ENCODE measurements around the gene ADORA3. TPM values are rescaled to one million over a fixed set of nuclear protein-coding genes. Genes with fewer than 3 reads are reported as not detected.
A peak's percentile ranks its signal among the peaks of the same experiment; 100 is the strongest.

The ADORA3 gene
- total and polyA plus RNA-seq, 8 donors = 0.45 to 11.0 (median 0.82) TPM

GRCh38 chr1:111476214-111476613 is 27.2 kb downstream of the ADORA3 start:
- Histone ChIP-seq H3K4me3 (peak overlapping the region in 1 of 2 donors; percentile 37), H3K27me3 (no peaks in the 10 kb centered on the region), H3K36me3 (peaks cover 0 to 18% of the 10 kb centered on the region in 2 donors), H3K4me1 (peaks cover 0 to 62% of the 10 kb centered on the region in 2 donors), H3K27ac (peak overlapping the region in 1 of 2 donors; percentile 94), H3K9me3 (no peaks in the 10 kb centered on the region)
- TF ChIP-seq CTCF (IDR thresholded peaks at IDR 0.05) = no peak
- no peak for ATAC-seq
- intact Hi-C loops (cut with DNase I) = no loop called here
- no peak for DNase-seq

DNA sequence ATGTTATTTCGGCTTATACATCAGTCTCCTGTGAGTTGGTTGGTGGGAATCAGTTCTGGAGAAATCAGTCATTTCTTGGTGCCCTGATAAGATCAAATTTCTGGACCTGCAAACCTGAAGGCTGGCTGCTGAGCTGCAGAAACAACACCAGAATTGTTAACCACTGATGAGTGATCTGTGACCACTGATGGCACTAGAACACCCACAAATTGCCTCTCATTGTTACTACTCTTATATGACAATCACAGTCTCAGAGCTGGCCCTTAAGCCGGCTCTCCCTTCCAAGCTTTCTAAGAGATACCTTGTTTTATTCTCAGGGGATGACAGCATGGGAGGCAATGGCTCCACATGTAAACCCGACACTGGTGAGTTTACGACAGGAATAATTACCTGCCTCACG is 27.7 kb downstream of the ADORA3 start:
- no peak for TF ChIP-seq CTCF (IDR thresholded peaks at IDR 0.05)
- intact Hi-C loops (cut with DNase I) = no loop called here
- DNase-seq (no peak), ATAC-seq (no peak)
- Histone ChIP-seq H3K4me3 (peak overlapping the region in 1 of 2 donors; percentile 37), H3K27me3 (no peaks in the 10 kb centered on the region), H3K36me3 (peaks cover 0 to 18% of the 10 kb centered on the region in 2 donors), H3K27ac (peak overlapping the region in 1 of 2 donors; percentile 94), H3K9me3 (no peaks in the 10 kb centered on the region), H3K4me1 (peaks cover 0 to 62% of the 10 kb centered on the region in 2 donors)

- Histone ChIP-seq H3K36me3 (peaks cover 0 to 24% of the 10 kb centered on the region in 2 donors), H3K9me3 (no peaks in the 10 kb centered on the region), H3K4me1 (peaks cover 0 to 64% of the 10 kb centered on the region in 2 donors), H3K27me3 (no peaks in the 10 kb centered on the region), H3K4me3 (peak overlapping the region in 1 of 2 donors; percentile 37), H3K27ac (peak overlapping the region; percentile 53 to 94)
- DNase-seq = no peak
- intact Hi-C loops (cut with DNase I) = no loop called here
- ATAC-seq = no peak
- TF ChIP-seq CTCF (IDR thresholded peaks at IDR 0.05) = no peak
Measured at GRCh38 chr1:111474521-111474920, 28.9 kb downstream of the ADORA3 start.

GRCh38 chr1:111474106-111474505 is 29.3 kb downstream of the ADORA3 start:
- Histone ChIP-seq H3K36me3 (peaks cover 0 to 24% of the 10 kb centered on the region in 2 donors), H3K27ac (peak overlapping the region; percentile 53 to 94), H3K4me1 (peaks cover 0 to 64% of the 10 kb centered on the region in 2 donors), H3K27me3 (no peaks in the 10 kb centered on the region), H3K9me3 (no peaks in the 10 kb centered on the region), H3K4me3 (peak overlapping the region in 1 of 2 donors; percentile 37)
- intact Hi-C loops (cut with DNase I) = no loop called here
- TF ChIP-seq CTCF (IDR thresholded peaks at IDR 0.05) = no peak
- no peak for DNase-seq
- ATAC-seq = no peak

DNA sequence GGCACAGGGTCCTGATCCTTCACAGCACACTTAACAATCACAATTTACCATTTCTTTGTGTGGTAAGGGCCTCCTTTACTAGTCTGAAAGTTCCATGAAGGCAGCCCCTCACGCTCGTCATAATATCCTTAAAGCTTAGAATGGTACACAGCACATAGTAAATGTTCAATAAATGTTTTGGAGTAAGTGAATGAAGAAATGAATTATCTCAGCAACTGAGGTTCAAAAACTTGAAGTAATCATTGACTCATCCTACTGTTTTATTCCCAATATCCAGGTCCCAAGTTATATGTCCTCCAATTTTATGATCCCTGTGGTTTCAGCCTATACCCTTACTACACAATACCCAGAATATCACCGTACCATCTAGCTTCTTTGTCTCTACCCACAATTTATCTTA is 31.9 kb downstream of the ADORA3 start:
- no peak for TF ChIP-seq CTCF (IDR thresholded peaks at IDR 0.05)
- no peaks in the 10 kb centered on the region for H3K27me3 ChIP-seq
- ATAC-seq (no peak), DNase-seq (no peak)
- H3K36me3 ChIP-seq = peaks cover 0 to 22% of the 10 kb centered on the region in 2 donors
- H3K27ac ChIP-seq = peak overlapping the region; percentile 46 to 94
- H3K9me3 ChIP-seq = no peaks in the 10 kb centered on the region
- intact Hi-C loops (cut with DNase I) = no loop called here
- no peak overlapping the region for H3K4me3 ChIP-seq
- H3K4me1 ChIP-seq = peaks cover 0 to 47% of the 10 kb centered on the region in 2 donors
